NCI-H526 (cell line): Measurements from ENCODE around the gene HORMAD2.
"Not testable (repeated sequence)": the region's sequence is repeated elsewhere in the genome, so short reads cannot be mapped to it uniquely, and the experiment has no call there.

ENCODE experiments used
- DNase-seq, 2 experiments: peaks; one replicate each; lab custom pipeline; 2025; lab: John Stamatoyannopoulos, UW

HORMAD2 gene

DNA sequence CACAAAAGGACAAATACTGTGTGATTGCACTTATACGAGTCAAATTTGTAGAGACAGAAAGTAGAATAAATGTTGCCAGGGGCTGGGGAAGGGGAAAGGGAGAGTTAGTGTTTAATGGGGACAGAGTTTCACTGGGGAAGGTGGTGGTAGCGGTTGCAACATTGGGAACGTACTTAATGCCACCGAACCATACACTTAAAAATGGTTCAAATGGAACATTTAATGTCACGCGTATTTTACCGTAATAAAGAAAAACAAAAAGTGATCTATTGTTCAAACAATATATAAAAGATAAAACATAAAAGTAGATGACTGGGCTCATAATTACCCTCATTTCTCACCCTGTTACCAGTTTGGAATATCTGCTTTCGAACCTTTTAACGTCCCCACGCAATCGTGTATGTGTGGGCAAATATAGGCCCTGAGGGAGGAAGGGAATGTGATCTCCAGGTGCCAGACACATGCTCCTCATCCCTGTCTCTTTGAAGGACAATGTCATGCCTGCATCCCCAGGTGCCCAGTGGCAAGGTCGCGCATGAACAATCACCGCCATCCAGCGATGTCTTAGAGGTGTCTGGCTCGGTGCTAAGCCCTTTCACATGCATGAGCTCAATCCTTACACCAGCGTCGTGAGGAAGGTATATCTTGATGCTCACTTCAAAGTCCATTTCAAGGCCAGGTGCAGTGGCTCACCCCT lies 131.0 kb downstream of the HORMAD2 start:
- DNase-seq: no peak

DNA sequence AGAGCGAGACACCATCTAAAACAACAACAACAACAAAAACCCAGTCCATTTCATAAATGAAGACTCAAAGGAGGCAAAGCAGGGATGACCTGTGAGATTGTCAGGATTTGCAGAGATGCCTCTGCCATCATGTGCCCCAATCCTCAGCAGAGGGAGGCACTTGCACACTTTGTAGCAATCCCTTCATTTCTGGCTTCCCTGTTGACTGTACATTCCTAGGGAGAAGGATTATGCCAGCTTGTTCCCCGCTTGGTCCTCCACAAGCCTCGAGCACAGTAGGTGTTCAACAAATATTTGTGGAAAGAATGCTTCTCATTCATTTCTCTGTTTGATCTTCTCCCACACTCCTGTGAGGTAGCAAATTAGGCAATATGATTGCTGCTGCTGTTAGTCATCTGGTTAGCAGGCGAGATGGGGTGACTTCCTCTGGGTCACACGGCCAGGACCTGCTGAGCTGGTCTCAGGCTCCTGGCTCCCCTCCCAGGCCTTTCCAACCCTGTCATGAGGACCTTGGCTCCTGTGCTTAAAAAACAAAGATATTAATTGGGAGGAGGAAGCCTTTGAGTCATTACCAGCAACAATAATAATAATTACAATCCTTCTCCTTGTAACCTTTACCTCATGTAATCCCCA lies 132.2 kb downstream of the HORMAD2 start:
- no peak for DNase-seq

DNA sequence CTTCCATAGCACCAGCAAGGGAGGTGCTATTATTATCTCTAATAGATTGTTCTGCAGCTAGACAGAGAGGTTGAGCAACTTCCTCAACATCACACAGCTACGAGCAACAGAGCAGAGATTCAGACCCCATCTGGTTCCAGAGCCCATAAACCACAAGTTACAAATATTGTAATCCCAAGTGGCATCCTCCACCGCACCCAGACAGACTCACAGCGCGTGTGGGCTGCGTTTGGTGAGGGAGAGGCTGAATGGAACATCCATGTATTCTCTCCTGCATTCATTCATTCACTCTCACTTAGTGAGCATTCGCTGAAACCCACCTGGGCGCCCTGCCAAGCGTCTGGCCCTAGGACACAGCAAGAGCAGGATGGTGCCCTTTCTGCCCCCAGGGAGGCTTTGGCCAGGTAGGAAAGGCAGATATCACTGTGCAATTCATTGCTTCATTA lies 132.8 kb downstream of the HORMAD2 start:
- DNase-seq: no peak

DNA sequence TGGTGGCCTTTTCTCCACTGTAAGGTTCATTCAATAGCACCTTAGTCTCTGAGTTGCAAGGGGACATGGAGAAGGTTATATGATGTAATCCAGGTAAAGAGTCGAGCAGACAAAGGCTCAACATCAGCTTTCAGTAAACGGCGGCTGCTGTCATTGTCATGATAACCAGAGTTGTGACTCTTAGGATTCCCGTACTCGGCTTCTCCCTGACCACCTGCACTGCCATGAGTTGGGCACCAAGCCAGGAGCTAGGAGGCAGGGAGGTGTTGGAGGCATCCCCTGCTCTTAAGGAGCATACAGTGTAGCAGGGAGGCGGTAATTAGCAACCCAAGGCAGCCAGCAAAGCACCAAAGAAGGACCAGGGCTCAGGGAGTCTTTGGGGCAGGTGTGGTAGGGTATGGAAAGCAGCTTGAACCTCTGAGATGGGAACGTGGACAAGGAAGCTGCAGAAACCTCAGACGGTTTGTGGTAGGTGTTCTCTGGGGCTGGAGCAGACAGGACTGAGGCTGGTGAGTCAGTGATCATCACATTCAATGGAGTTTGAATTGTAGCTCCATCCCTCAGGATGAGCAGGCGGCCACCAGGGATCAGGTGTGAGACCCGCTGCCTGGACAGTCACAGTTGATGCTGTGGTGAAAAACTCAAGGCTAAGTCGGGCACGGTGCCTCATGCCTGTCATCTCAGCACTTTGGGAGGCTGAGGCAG lies 134.6 kb downstream of the HORMAD2 start:
- DNase-seq: no peak

DNA sequence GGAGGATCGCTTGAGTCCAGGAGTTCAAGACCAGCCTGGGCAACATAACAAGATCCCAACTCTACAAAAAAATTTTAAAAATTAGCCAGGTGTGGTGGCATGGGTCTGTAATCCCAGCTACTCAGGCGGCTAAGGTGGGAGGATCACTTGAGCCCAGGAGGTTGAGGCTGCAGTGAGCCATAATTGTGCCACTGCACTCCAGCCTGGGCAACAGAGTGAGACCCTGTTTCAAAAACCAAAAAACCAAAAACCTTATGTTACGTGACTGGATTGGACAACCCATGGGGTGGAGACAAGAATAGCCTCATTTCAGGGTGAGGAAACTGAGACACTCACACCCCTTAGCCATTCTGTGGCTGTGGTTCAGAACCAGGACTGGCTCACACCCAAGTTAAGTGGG lies 136.0 kb downstream of the HORMAD2 start:
- DNase-seq: not testable (repeated sequence)

DNA sequence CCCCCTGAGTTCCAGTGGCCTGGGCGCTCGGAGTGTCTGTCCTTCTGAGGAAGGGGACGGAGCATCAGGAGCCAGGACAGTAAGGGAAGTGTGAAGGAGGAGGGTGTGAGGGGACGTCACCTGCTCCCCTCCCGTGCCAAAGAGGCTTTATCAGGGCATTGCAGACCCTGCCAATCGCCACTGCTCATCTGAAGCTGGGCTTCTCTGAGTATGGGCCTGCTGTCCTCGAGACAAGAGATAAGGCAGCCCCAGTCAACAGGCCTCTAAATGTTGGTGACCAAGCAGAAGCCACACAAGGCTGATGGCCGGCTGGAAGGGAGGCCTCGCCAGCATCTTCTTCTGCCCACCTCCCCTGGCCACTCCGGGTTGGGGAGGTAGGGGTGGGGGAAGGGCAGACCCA lies 136.4 kb downstream of the HORMAD2 start:
- DNase-seq: no peak

DNA sequence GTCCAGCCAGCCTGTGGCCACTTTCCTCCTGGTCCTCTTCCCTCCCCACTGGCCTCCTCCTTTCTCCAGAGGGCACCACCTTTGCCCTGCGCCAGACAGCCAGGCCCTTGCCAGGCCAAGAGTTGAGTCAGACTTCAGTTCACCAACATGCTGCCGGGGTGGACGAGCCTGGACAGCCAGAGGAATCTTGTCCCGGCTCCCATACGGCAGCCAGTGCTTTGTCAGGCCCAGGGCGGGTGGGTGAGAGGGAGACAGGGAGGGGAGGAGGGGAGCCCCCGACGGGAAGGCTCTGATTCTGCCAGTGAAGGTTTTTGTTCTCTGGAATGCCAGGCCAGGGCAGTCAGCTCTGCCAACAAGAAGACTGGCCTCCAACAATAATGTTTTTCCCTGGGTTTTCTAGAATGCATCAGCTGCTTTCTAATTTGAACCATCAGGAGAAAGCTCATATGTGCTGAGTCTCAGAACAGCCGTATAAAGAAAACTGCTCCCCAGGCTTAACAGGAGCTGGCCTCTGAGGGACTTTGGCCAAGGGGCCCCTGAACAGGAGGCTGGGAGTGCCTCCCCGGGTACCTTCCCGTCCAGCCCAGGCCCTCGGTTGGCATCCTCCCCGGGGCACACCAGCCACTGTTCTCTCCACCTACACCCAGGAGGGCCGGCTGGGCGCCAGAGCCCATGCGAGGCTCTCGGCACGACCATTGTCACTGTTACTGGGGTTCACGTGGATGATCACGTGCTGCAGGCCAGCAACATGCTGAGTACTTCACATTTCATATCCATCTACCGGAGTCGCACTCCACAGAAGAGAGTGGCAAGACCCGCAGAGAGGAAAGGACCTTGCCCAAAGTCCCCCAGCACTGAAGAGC lies 137.7 kb downstream of the HORMAD2 start:
- DNase-seq: no peak

DNA sequence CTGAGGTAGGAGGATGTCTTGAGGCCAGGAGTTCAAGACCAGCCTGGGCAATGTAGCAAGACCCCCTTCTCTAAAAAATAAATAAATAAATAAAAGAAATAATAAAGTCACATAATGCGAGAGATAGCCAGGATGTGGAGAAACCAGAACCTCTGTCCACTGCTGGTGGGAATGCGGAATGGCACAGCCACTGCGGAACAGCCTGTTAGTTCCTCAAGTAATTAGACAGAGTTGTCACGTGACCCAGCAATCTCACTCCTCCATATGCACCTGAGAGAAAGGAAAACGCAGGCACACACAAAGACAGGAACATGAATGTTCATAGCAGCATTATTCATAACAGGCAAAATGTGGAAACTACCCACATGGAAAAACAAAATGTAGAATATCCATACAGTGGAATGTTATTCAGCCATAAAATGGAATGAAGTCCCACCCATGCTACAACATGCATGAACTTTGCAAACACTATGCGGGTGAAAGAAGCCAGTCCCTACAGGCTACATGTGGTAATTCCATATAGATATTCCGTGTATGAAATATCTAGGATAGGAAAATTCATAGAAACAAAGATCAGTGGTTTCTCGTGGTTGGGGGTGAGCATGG lies 138.9 kb downstream of the HORMAD2 start:
- no peak for DNase-seq

DNA sequence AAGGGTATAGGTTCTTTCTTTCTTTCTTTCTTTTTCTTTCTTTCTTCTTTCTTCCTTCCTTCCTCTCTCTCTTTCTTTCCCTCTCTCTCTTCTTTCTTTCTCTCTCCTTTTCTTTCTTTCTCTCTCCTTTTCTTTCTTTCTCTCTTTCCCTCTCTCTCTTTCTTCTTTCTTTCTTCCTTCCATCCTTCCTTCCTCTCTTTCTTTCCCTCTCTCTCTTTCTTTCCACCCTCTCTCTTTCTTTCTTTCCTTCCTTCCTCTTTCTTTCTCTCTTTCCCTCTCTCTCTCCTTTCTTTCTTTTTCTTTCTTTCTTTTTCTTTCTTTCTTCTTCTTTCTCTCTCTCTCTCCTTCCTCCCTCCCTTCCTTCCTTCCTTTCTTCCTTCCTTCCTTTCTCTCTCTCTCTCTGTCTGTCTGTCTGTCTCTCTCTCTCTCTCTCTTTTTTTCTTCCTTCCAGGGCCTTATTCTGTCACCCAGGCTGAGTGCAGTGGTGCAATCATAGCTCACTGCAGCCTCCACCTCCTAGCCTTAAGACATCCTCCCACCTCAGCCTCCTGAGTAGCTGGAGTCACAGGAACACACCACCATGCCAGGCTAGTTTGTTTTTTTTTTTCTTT lies 139.5 kb downstream of the HORMAD2 start:
- no peak for DNase-seq

DNA sequence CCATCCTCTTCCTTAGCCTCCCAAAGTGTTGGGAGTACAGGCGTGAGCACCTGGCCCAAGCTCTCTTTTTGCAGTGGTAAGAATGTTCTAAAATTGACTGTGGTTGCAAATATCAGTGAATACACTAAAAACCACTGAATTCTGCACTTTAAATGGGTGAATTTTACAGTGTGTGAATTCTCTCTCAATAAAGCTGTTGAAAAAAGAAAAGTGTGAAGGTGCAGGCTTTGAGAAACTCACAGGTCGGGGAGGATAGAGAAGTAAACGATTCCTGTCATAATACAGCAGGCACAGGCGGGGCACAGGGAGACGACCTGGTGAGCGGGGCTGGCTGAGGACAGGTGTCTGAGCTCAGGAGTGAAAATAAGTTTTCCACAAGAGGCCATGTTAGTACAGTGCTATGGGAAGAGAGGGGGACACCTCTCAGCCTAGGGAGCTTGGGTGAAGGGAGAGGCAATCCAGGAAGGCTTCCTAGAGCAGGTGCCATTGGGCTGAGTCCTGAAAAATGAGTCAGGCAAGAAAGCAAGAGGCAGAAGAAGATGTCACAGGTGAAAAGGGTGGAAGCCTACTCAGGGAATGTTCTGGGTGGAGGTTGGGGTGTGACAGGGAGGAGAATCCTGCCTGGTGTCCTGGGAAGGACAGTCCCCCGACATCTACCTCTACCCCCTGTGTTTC lies 140.2 kb downstream of the HORMAD2 start:
- no peak for DNase-seq

DNA sequence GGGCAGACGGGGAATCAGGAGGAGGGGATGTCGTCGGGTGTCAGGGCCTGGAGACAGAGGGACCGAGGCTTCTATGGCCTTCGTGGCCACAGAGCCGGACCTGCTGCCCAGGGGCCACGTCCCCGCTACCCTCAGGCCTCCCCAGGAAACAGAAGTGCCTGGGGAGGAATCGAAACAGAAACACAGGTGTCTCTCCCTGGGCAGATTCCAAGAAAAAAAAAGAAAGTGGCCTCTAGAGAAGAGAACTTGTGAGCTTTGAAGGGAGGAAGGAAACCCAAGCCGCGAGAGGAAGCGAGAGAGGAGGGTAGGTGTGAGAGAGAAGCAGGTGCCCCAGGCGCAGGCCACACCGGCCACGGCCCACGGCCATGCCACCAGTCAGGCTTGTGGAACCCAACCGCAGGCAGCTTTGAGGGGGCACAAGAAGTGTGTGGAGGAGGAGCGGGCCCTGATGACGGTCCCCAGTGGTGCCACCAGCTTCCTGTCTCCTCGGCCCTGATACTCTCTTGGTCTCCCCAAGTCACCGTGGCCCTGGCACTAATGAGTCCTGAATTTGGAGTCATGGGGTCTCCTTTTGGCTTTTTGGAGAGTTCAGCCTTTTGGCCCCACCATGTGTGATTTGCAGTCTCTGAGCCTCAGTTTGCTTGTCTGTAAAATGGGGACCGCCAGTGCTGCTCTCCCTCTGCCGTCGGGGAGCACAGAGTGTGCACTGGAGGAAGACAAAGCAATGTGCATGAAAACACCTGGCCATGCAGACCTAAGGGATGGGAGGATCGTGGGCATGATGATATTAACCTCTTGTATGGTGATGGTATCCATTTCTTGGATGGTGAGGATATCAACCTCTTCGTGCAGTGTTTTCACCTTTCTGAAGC lies 141.1 kb downstream of the HORMAD2 start:
- DNase-seq: no peak

DNA sequence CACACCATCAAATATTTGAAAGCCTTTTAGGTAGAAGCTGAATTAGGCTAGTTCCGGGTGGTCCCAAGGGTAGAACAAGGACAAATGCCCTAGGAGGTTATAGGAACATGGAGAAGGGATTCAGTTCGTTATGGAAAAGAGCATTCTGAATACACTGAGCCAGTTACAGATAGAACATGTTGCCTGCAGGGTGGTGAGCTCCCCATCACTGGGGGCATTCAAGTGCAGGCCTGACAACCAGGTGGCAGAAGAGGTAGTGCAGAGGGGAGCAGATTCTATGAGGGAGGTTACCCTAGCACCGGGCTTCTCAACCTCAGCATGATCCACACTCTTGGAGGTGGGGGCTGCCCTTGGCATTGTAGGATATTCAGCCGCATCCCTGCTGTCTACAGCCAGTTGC lies 142.1 kb downstream of the HORMAD2 start:
- no peak for DNase-seq

DNA sequence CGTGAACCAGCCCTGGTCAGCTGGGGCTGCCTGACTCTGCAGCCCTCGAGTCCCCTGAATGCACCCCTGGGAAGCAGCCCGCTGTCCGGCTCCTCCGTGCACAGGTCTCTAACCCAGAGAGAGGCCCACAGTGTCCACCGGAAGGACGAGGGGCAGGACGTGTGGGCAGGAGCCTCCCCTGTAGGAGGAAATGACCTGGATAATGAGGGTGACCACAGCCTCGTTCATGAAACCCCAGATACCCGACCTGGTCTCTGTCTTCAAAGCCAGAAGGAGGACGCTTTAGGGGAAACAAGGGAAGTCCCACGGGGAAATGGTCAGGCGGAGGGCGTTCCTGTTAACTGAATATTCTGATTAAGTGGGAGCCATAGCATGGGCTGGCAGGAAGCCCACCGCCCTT lies 143.0 kb downstream of the HORMAD2 start:
- no peak for DNase-seq

DNA sequence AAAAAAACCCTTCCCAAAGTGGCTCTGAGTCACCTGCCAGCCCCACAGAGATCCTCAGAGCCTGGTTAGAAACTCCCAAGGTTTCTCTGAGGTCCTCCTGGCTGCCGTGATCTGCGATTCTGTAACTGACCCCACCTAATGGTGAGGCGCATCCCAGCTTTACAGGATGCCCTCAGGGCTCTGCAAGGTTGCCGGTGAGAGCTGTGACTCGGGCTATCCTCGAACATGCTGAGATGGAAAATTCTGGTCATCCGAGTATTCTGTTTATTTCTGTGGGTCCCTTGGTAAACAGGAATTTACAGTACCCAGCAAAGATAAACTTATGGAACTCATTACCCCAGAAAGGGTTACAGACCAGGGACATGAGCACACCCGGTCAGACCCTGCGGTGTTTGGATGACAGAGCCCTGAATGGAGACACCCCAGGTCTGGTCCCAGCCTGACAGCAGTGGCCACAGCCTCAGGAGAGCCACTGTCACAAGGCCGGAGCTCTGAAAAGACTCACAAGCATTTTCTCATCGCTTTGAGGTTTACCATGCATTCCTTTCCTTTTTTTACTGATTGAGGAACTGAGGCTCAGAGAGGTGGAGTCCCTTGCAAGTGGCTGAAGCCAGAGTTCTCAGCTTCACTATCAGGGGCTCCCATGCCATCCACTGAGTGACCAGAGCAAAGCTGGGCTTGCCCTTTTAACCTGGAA lies 144.0 kb downstream of the HORMAD2 start:
- no peak for DNase-seq

DNA sequence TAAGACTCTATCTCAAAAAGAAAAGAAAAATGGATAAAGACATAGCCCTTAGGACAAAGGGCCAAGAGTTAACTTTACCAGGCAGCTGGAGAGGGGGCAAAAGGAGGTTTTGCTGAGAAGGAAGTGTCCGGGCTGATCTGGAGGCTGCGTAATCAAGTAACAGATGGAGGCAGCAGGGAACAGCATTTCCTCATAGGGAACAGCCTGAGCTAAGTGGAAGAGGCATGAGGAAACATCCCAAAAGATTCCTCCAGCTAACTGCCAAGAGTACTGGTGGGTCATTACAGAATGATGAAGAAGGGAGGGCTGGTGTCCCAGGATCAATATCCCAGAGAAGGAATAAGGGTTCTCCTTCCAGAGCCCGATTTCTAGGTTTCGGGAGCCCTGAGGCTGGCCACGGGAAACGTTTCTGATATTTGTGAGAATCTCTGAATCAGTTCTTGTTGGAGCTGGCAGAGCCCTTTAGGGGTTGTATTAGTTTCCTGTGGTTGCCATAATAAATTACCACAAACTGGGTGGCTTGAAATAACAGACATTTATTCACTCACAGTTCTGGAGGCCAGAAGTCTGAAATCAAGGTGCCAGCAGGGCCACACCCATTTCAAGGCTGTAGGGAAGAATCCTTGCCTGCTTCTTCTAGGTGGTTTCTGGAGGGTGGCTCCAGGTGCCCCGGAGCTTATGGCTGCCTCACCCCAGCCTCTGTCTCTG lies 145.1 kb downstream of the HORMAD2 start:
- no peak for DNase-seq

DNA sequence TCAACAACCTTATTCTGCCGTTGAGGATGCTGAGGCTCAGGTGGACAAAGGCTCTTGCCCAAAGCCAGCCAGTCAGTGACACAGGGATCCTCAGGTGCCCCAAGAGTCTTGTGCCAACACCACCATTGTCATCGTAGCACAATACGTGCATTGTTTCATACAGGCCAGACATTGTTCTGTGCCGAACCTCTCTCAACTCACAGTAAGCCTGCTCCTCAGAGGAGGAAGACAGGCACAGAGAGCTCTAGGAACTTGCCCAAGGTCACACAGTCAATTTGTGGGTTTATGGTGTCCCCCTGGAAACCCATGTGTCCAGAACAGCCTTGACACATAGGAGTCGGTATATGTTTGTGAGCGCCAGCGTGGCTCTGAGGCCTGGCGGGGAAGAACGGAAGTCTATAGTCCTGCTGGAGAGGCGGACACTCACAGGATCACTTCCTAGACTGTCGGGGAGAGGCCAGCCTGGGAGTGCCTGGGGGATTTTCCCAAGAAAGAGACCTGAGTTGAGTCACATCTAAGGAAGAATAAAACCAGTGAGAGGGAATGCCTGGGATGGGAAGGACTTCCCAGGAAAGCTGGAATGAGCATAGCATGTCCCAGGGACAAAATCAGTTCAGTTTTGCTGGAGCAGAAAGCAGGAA lies 146.0 kb downstream of the HORMAD2 start:
- DNase-seq: no peak
